Stimulated activated naive CD8-positive, alpha-beta T cell treated with anti-CD3 and anti-CD28 coated beads, Interleukin-15, Interleukin-2, amounts not matched to agents 100 ng/mL and 50 ng/mL, for 24 hours (primary cell): Measurements from ENCODE around the gene MYMK.

Experiments
- H3K27ac Mint-ChIP-seq: one replicate; pipeline ENCODE4 v1.8.0; 2021; ENCODE audit warnings: mild to moderate bottlenecking, mixed read lengths
- H3K27me3 Mint-ChIP-seq: one replicate; pipeline ENCODE4 v1.8.0; 2021; ENCODE audit warnings: mixed read lengths
- H3K36me3 Mint-ChIP-seq: one replicate; pipeline ENCODE4 v1.8.0; 2021; ENCODE audit warnings: low read depth, mixed read lengths
- H3K4me1 Mint-ChIP-seq: one replicate; pipeline ENCODE4 v1.8.0; 2021; ENCODE audit warnings: low read depth, mixed read lengths
- H3K4me3 Mint-ChIP-seq: one replicate; pipeline ENCODE4 v1.8.0; 2021; ENCODE audit warnings: mild to moderate bottlenecking, mixed read lengths
- H3K9me3 Mint-ChIP-seq: one replicate; pipeline ENCODE4 v1.8.0; 2021; ENCODE audit warnings: mixed read lengths

Gene MYMK

DNA sequence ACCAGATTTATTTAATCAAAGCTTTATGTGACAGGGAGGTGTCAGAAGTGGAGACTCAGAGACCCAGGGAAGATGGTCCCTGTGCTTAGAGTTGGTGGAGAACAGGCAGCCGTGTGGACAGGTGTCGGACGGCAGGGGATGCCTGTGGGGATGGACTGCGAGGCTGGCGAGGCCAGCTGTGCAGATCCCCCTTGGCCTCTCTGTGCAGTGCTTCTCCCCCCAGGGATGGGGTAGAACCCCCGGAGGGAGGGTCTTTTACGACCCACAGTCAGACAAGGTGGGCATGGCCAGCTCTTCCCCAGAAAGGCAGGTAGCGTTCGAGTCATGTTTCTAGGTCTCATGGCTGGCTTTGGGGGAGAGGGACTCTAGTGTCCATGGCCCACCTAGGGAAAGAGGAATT, 41.1 kb downstream of the MYMK start:
- H3K27me3 Mint-ChIP-seq: no peaks in the 10 kb centered on the region
- no peak overlapping the region for H3K4me3 Mint-ChIP-seq
- H3K27ac Mint-ChIP-seq: no peak overlapping the region
- peaks cover 14% of the 10 kb centered on the region for H3K4me1 Mint-ChIP-seq
- H3K36me3 Mint-ChIP-seq: no peaks in the 10 kb centered on the region
- H3K9me3 Mint-ChIP-seq: no peaks in the 10 kb centered on the region

DNA sequence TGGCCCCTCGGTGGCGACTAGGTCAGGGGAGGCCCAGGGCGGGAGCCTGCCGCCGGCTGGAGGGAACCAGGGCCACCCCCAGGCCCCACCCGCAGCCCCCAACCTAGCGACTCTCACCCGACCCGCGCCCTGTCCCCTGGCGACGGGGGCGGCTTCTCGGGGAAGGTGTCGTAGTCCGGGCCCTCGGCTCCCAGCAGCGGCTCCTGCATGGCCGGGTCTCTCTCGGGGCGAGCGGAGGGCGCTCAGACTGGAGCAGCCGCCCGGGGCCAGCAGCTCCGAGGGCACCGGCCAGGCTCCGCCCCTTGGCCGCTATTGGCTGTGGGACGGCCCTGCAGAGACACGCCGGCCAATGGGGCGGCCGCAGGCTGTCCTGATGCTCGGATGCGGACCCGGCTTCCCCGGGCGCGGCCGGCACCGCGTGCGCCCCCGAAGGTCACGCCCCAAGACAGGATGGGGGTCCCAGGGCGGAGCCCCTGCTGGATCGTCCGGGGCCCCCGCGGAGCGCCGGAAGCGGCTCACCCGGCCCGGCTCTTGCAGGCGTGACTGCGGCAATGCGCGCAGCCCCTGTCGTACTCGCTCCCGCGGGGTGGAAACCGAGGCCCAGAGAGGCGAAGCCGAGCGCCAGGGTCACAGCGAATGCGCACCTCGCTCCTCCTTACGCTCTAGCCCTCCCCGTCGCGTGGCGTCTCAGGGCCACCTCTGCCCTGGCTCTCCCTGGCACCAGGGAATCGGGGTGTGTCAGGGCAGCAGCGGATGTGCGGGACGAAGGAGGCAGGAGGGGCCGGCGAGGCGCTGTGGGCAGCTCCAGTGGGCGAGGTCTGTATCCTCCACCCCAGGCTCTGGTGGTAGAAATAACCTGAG, 45.7 kb downstream of the MYMK start, which contains the start of gene SLC2A6:
Gene SLC2A6, minus strand, starts transcription at position 249 of the 861 bp plus-strand sequence. Its CDS starts 40 bp downstream, at position 209.
- peaks cover 9% of the 10 kb centered on the region for H3K4me1 Mint-ChIP-seq
- H3K4me3 Mint-ChIP-seq: peak within 1 kb of the TSS; percentile 81
- no peaks in the 10 kb centered on the region for H3K9me3 Mint-ChIP-seq
- H3K36me3 Mint-ChIP-seq: no peaks in the 10 kb centered on the region
- no peaks in the 10 kb centered on the region for H3K27me3 Mint-ChIP-seq
- peak within 1 kb of the TSS; percentile 67 for H3K27ac Mint-ChIP-seq

DNA sequence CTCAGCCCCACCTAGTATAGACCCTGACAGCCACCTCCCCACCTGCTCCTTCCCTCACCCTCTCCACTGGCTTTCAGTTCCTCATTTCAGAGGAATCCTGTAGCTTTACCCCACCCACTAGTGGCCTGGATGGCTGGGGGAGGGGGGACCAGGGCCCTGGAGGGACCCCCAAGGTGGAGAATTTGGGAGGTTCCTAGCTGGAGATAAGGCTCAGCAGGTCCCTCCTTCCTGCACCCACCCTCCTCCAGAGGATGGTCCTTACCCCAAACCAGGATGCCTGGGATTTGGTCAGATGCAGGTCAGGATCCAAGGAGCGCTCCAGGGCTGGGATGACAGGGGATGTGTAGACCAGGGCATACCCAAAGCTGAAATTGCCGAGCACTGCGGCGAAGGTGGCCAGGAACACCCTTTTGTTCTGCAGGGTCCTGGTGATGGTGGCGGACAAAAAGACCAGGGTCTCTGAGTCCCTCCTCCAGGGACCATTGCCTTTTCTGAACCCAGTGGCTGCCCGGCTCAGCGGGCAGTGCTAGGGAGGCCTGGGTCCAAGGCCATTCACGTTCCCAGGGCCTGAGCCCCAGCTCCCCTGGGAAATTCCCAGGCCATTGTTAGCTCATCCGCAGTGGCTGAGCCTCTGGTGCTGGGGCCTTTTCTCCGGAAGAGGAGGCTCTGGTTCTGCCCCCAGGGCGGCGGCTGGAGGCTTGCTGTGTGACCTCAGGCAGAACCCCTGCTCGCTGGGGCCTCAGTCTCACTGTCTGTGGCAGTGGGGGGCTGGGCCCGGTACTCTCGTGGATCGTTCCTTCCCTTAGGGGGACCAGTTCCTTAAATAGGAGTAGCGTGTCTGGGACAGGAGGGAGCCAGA, 46.5 kb downstream of the MYMK start:
- Mint-ChIP-seq H3K36me3 (no peaks in the 10 kb centered on the region), H3K9me3 (no peaks in the 10 kb centered on the region), H3K4me1 (peaks cover 9% of the 10 kb centered on the region), H3K27me3 (no peaks in the 10 kb centered on the region), H3K4me3 (peak overlapping the region; percentile 81), H3K27ac (no peak overlapping the region)

DNA sequence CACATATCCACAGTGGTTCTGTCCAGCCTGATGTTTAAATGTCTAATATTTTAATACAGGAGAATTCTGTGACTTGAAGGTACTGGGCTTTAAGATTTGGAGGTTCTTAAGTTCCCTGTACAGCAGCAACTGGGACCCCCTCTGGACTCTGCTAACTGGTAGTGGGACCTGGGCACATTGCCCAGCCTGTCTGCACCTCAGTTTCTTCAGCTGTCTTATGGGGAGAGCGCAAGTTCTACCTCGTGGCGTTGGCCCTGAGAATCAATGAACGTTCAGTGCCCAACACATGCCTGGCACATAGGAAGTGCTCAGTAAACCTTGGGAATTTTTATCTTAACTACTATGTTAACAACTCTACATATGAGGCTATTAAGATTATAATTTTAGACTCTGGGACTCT, 47.3 kb downstream of the MYMK start:
- H3K4me3 Mint-ChIP-seq: peak overlapping the region; percentile 81
- H3K36me3 Mint-ChIP-seq: no peaks in the 10 kb centered on the region
- no peaks in the 10 kb centered on the region for H3K27me3 Mint-ChIP-seq
- no peaks in the 10 kb centered on the region for H3K9me3 Mint-ChIP-seq
- H3K4me1 Mint-ChIP-seq: peaks cover 9% of the 10 kb centered on the region
- no peak overlapping the region for H3K27ac Mint-ChIP-seq

DNA sequence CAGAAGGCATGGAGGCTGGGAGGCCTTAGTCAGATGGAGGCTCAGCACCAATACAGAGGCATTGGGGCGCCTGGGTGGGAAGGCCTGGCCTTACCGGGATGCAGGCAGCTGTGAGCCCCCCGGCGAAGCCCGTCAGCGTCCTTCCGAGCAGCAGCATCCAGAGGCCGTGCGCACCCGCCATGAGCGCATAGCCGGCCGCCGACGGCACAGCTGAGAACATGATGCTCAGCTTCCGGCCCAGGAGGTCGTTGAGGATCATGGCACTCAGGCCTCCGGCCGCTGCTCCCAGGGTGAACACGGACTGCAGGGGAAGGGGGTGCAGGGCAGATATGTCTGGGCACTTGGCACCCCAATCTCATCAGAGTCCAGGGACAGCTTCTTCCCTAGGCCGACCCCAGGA, 47.8 kb downstream of the MYMK start:
- no peaks in the 10 kb centered on the region for H3K36me3 Mint-ChIP-seq
- no peaks in the 10 kb centered on the region for H3K27me3 Mint-ChIP-seq
- H3K27ac Mint-ChIP-seq: no peak overlapping the region
- no peaks in the 10 kb centered on the region for H3K9me3 Mint-ChIP-seq
- H3K4me3 Mint-ChIP-seq: no peak overlapping the region
- peaks cover 9% of the 10 kb centered on the region for H3K4me1 Mint-ChIP-seq

DNA sequence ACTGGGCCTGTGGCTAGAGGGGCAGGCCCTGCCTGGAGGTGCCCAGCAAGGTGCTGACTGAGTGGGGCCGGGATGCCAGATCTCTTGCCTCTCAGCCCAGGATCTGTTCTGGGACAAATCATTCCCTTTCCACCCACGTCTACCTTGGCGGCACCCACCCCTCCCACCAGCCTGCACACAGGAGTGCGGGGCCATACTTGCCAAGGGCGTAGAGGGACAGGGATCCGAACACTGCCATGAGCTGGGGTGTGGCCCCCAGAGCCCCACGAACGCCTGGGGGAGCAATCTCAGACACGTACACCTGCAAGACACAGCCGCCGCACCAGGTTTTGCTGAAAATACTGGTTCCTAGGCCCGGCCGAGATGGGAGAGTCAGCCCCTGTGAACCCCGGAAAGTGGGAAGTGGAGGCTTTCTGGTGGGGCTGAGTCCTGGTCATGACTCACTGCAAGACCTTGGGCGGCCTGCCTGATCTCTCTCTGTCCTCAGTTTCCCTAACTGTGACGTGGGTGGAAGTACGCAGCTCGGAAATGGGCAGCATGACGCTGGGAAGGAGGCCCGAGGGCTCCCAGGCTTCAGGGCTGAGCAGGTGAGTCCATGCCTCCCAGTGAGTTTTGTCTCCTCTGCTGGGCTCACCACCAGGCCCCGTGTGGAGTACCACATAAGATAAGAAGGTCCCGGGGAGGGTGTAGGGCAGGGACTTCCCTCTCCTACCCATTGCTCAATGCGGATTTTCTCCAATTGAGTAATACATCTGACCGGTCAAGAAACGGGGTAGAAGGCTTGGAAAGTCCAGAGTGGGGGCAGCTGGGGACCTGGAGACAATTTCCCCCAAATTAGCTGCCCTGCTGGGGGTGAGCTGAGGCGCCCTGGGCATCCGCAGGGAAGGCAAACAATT, 48.5 kb downstream of the MYMK start:
- H3K9me3 Mint-ChIP-seq: no peaks in the 10 kb centered on the region
- H3K36me3 Mint-ChIP-seq: no peaks in the 10 kb centered on the region
- no peaks in the 10 kb centered on the region for H3K27me3 Mint-ChIP-seq
- H3K4me3 Mint-ChIP-seq: no peak overlapping the region
- no peak overlapping the region for H3K27ac Mint-ChIP-seq
- peaks cover 9% of the 10 kb centered on the region for H3K4me1 Mint-ChIP-seq

DNA sequence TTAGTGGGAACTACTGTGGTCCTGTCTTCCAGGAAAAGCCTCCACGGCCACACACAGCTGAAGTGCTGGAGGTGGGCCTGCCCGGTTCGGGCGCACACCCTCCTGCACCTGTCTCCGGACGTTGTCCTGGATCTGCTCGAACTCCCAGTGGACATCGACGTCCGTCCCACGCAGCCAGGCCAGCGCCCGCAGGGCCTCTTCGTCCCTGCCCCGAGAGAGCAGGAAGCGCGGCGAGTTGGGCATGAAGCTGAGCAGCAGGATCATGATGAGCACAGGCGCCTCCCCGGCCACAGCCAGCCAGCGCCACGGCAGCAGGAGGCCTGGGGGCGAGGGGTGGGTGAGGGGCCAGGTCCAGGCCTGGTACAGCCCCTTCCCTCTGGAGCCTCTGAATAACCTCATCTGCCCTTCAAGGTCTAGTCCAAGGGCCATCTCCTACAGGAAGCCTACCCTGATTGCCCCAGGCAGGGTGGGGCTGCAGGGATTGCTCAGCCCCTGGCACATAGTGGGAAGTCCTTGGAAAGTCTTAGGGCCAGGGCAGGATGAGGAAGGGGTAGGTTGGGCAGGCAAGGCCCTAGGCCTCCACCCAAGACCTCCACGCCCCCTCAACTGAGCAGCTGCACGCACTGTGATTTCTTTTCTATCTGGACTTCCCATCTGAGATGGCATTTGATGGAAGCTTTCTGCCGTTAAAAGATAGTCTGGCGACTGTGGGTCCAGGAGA, 49.3 kb downstream of the MYMK start:
- Mint-ChIP-seq H3K9me3 (no peaks in the 10 kb centered on the region), H3K4me1 (peaks cover 9% of the 10 kb centered on the region), H3K27ac (no peak overlapping the region), H3K4me3 (no peak overlapping the region), H3K27me3 (no peaks in the 10 kb centered on the region), H3K36me3 (no peaks in the 10 kb centered on the region)

DNA sequence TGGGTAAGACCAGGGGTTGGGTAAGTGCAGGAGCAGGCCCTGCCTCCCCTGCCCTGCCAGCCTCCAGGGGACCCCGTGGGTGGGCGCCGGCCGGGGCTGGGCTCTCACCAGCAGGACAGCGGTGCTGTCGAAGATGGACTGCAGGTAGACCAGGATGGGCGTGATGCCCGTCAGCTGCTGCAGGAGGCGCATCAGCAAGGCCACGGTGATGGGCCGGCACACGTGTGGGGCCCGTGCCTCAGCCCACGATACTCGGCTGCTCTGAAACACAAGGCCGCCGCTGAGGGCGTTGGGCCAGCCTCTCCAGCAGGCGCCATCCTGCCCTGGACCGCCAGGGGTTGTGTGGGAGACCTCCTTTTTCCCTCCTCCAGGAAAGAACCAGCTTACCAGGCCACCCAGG, 49.9 kb downstream of the MYMK start:
- Mint-ChIP-seq H3K9me3 (no peaks in the 10 kb centered on the region), H3K27ac (no peak overlapping the region), H3K36me3 (no peaks in the 10 kb centered on the region), H3K4me1 (peaks cover 6% of the 10 kb centered on the region), H3K27me3 (no peaks in the 10 kb centered on the region), H3K4me3 (no peak overlapping the region)

DNA sequence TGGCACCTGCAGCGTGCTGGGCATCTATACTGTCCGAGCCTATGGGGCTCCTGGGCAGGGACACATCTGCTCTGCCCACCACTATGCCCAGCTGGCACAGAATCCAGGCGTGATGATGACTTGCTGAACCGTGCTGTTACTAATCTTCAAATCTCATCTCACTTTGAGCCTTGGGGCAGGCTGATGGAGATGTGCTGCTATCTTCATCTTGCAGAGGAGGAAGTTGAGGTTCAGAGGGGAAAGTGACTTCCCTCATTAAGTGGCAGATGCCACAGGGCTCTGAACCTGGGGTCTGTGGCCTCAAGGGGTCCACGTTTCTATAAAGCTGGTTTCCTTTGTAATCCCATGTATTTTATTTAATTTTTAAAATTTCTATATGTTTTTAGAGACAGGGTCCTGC, 50.5 kb downstream of the MYMK start:
- Mint-ChIP-seq H3K36me3 (no peaks in the 10 kb centered on the region), H3K4me1 (no peaks in the 10 kb centered on the region), H3K9me3 (no peaks in the 10 kb centered on the region), H3K27me3 (no peaks in the 10 kb centered on the region), H3K27ac (no peak overlapping the region), H3K4me3 (no peak overlapping the region)

DNA sequence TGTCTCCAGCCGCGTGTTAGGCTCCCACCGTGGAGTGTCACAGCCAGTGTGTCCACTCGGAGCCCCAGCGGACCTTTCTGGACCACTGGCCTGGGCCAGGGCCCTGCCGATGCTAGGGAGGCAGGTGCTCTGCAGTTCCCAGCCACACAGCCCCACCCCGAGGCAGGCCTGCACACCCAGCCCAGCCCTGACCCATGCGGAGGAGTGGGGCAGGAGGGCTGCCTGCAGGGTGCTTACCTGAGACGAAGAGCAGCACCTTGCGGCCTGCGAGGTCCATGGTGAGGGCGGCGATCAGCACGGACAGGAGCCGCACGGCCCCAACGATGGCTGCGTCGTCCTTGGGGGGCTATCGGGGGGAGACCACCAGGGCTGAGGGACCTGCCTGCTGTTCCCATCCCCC, 51.0 kb downstream of the MYMK start:
- no peaks in the 10 kb centered on the region for H3K27me3 Mint-ChIP-seq
- H3K9me3 Mint-ChIP-seq: no peaks in the 10 kb centered on the region
- H3K4me3 Mint-ChIP-seq: no peak overlapping the region
- no peaks in the 10 kb centered on the region for H3K36me3 Mint-ChIP-seq
- H3K4me1 Mint-ChIP-seq: no peaks in the 10 kb centered on the region
- no peak overlapping the region for H3K27ac Mint-ChIP-seq

DNA sequence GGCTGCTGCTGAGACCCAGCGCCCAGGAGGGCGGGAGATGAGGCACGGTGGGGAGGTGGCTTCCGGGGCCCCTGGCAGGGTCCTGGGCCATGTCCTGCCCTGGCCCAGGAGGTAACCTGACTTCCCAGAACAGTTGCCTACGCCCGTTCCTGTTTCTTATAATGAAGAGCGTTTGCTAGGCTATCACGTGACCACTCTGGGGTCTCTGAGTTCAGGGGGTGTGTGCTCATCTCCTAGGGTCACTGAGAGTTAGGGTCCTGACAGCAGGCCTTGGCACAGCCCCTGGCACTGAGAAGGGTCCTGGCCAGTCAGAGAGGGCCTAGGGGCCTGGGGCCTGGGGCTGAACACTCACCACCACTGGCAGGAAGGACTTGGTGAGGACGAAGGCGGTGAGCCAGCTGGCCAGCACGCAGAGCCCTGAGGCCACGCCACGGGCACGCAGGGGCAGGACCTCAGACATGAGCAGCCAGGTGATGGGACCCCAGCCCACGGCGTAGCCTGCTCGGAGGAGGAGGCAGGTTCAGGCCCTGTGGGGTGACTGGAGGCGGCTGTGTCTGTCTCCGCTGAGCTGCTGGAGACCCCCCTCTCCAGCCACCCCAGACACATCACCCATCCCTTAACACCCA, 51.9 kb downstream of the MYMK start:
- no peaks in the 10 kb centered on the region for H3K4me1 Mint-ChIP-seq
- H3K27ac Mint-ChIP-seq: no peak overlapping the region
- no peaks in the 10 kb centered on the region for H3K9me3 Mint-ChIP-seq
- H3K4me3 Mint-ChIP-seq: no peak overlapping the region
- no peaks in the 10 kb centered on the region for H3K27me3 Mint-ChIP-seq
- no peaks in the 10 kb centered on the region for H3K36me3 Mint-ChIP-seq

DNA sequence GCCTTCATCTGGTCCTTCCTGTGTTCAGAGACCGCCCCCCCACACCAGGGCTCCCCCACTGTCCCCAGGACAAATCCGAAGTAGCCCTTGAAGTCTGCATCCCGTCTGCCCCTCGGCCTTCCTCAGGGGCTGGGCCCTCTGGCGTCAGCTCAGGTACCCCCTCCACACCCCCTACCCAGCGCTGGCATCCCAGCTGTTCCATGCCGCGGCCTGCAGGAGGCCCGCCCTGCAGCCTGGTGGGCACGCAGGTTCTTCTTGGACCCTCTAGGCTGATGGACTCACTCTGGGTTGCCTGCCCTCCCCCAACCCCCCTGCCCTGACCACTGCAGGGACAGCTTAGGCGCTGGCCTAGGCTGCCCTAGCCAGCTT, 52.5 kb downstream of the MYMK start:
- no peak overlapping the region for H3K4me3 Mint-ChIP-seq
- H3K27me3 Mint-ChIP-seq: no peaks in the 10 kb centered on the region
- H3K27ac Mint-ChIP-seq: no peak overlapping the region
- H3K36me3 Mint-ChIP-seq: no peaks in the 10 kb centered on the region
- H3K9me3 Mint-ChIP-seq: no peaks in the 10 kb centered on the region
- H3K4me1 Mint-ChIP-seq: no peaks in the 10 kb centered on the region

DNA sequence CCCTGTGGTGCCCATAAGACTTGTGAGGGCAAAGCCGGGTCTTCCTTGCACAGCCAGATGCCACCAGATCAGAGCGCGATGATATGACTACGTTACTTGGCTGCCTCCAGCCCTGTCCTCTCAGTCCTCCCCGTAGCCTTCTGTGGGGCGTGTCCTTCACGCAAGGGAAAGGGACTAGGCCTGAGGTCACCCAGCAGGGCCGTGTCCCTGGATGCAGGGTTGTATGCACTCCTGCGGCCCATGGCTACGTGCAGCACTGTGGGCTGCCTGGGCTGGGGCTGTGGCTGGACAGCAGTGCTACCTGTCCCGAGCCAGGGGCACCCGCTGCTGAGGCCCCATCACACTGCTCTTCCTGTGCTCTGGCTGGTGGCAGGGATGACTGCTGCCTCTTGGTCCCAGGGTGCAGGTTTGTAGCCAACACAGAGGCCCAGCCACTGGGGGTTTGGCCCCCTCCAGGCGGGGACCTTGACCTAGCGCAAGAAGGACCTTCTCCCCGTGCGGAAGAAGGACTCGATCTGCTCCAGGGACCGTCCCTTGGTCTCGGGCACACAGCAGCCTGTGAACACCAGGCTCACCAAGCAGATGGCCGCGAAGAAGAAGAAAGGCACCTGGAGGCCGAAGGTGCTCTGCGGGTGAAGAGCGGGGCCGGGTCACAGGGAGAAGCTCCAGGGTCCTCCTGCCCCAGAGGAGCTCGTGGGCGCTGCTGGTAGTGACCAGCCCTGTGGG, 53.0 kb downstream of the MYMK start:
- Mint-ChIP-seq H3K4me1 (no peaks in the 10 kb centered on the region), H3K9me3 (no peaks in the 10 kb centered on the region), H3K27me3 (no peaks in the 10 kb centered on the region), H3K36me3 (no peaks in the 10 kb centered on the region), H3K27ac (no peak overlapping the region), H3K4me3 (no peak overlapping the region)
